ENCODE measurements around the gene IL27RA. TPM values are rescaled to one million over a fixed set of nuclear protein-coding genes. Genes with fewer than 3 reads are reported as not detected.

The IL27RA gene
- polyA plus RNA-seq, 2 of the 4 experiments (the other 2 are of a cell fraction) = 3.0 to 4.5 TPM

- Histone ChIP-seq H3K4me1 (peaks cover 20% of the 10 kb centered on the region), H3K4me2 (no peak overlapping the region), H3K4me3 (no peak overlapping the region), H3K9me3 (no peaks in the 10 kb centered on the region), H3K27ac (no peak overlapping the region)
- WGBS (ENCODE audit: missing lambda C conversion rate) = 35% methylated on average over 8 of the region's 8 CpGs
- ATAC-seq (no peak), DNase-seq (ENCODE audit: low read depth in 1 of 2, low spot score in 1 of 2) (no peak), FAIRE-seq (no peak)
- TF ChIP-seq HMGXB4 (CRISPR knock-in tag; IDR thresholded peaks at IDR 0.05; ENCODE audit: borderline replicate concordance) = no peak
- no peak for TF ChIP-seq HEYL (CRISPR knock-in tag; IDR thresholded peaks at IDR 0.05)
- TF ChIP-seq FOXS1 (CRISPR knock-in tag; IDR thresholded peaks at IDR 0.05) = no peak
- TF ChIP-seq FOSL2 (IDR thresholded peaks at IDR 0.05) = no peak
- no peak for TF ChIP-seq FOSL2 (CRISPR knock-in tag; IDR thresholded peaks at IDR 0.05)
- TF ChIP-seq NFE2L2 (conservative IDR thresholded peaks at IDR 0.05; ENCODE audit: low read length) = no peak
- TF ChIP-seq FOSB (CRISPR knock-in tag; IDR thresholded peaks at IDR 0.05) = no peak
- no peak for TF ChIP-seq MAX (IDR thresholded peaks at IDR 0.05)
- no peak for TF ChIP-seq POLR2A (IDR thresholded peaks at IDR 0.05; ENCODE audit: low read length)
- no peak for TF ChIP-seq MAFK (IDR thresholded peaks at IDR 0.05; ENCODE audit: partially characterized antibody)
- TF ChIP-seq RARB (CRISPR knock-in tag; IDR thresholded peaks at IDR 0.05) = no peak
- no peak for TF ChIP-seq CHD4 (IDR thresholded peaks at IDR 0.05; ENCODE audit: borderline replicate concordance)
- CTCF ChIA-PET = interaction anchor here (0.6 to 8.8 kb wide), 27 partner anchors 8 to 277 kb away, joined by 3 to 93 read pairs (median 4); partner anchors contain the start of genes IL27RA, MISP3 and NANOS3
- POLR2A ChIA-PET = no interaction called here
Observed at GRCh38 chr19:14059652-14060155, 28.1 kb downstream of the IL27RA start.

GRCh38 chr19:14061081-14061749 is 29.7 kb downstream of the IL27RA start:
- Histone ChIP-seq H3K27ac (peak overlapping the region in 1 of 2 experiments; percentile 49; a peak in 2 of 6 replicates), H3K4me3 (no peak overlapping the region), H3K4me1 (peaks cover 20% of the 10 kb centered on the region), H3K4me2 (peak overlapping the region; percentile 21; the same call in 1 of the 3 replicates), H3K9me3 (no peaks in the 10 kb centered on the region)
- DNase-seq (ENCODE audit: low read depth in 1 of 2, low spot score in 1 of 2) (no peak), FAIRE-seq (no peak), ATAC-seq (no peak)
- ChIA-PET POLR2A (interaction anchor here (0.7 kb wide), 1 partner anchor 11 kb away, joined by 3 read pairs; no protein-coding TSS in a partner anchor), CTCF (interaction anchor here (1.7 to 8.8 kb wide), 5 partner anchors 8 to 181 kb away, joined by 3 to 93 read pairs (median 14); partner anchors contain the start of gene MISP3)
- WGBS (ENCODE audit: missing lambda C conversion rate) = 65% methylated on average over 8 of the region's 9 CpGs
- no peak for TF ChIP-seq POLR2A (IDR thresholded peaks at IDR 0.05; ENCODE audit: low read length)
- no peak for TF ChIP-seq SREBF2 (IDR thresholded peaks at IDR 0.05)
- TF ChIP-seq CBX8 (IDR thresholded peaks at IDR 0.05) = no peak
- TF ChIP-seq MAZ (IDR thresholded peaks at IDR 0.05; ENCODE audit: borderline replicate concordance, low read depth, low read length) = no peak
- no peak for TF ChIP-seq EHMT2 (IDR thresholded peaks at IDR 0.05; ENCODE audit: low read depth)
- TF ChIP-seq EHF (CRISPR knock-in tag; IDR thresholded peaks at IDR 0.05) = no peak
- TF ChIP-seq RNF2 (IDR thresholded peaks at IDR 0.05; ENCODE audit: borderline replicate concordance, low read depth) = no peak
- TF ChIP-seq HDAC2 (IDR thresholded peaks at IDR 0.05) = no peak
- no peak for TF ChIP-seq KDM5A (IDR thresholded peaks at IDR 0.05)
- no peak for TF ChIP-seq CBX2 (IDR thresholded peaks at IDR 0.05; ENCODE audit: borderline replicate concordance, low read depth)
- no peak for TF ChIP-seq HOXB13 (CRISPR knock-in tag; IDR thresholded peaks at IDR 0.05; ENCODE audit: low read depth)

Data from A549 (cell line).